HS-5 (cell line): ENCODE measurements around the gene TSHZ3.

ENCODE experiments used
- DNase-seq: peaks from one replicate; pipeline ENCODE4 v3.0.0-alpha.2; 2012; ENCODE audit warnings: low read depth

The TSHZ3 gene

GRCh38 chr19:31286491-31286890 lies 62.7 kb downstream of the TSHZ3 start:
- DNase-seq = no peak

GRCh38 chr19:31285744-31286143 lies 63.5 kb downstream of the TSHZ3 start:
- no peak for DNase-seq

- DNase-seq = no peak
These were observed 64.6 kb downstream of the TSHZ3 start for GRCh38 chr19:31284621-31285020.

GRCh38 chr19:31283701-31284100 lies 65.5 kb downstream of the TSHZ3 start:
- DNase-seq = no peak

- DNase-seq = no peak
These were observed 66.9 kb downstream of the TSHZ3 start for GRCh38 chr19:31282346-31282745.

GRCh38 chr19:31280287-31281006 lies 68.8 kb downstream of the TSHZ3 start:
- no peak for DNase-seq

GRCh38 chr19:31279436-31279765 lies 69.8 kb downstream of the TSHZ3 start:
- no peak for DNase-seq

GRCh38 chr19:31278555-31279435 lies 70.4 kb downstream of the TSHZ3 start:
- DNase-seq = no peak

GRCh38 chr19:31277516-31277915 lies 71.7 kb downstream of the TSHZ3 start:
- no peak for DNase-seq

- DNase-seq = no peak
These were observed 72.4 kb downstream of the TSHZ3 start for GRCh38 chr19:31276831-31277230.

GRCh38 chr19:31275068-31275334 lies 74.2 kb downstream of the TSHZ3 start:
- DNase-seq = no peak

- no peak for DNase-seq
These were observed 74.8 kb downstream of the TSHZ3 start for GRCh38 chr19:31274251-31275067.

GRCh38 chr19:31272583-31273106 lies 76.6 kb downstream of the TSHZ3 start:
- DNase-seq = no peak

- DNase-seq = no peak
These were observed 77.8 kb downstream of the TSHZ3 start for GRCh38 chr19:31271306-31271911.

- no peak for DNase-seq
These were observed 78.3 kb downstream of the TSHZ3 start for GRCh38 chr19:31270897-31271296.

GRCh38 chr19:31269425-31270127 lies 79.7 kb downstream of the TSHZ3 start:
- DNase-seq = no peak

GRCh38 chr19:31268751-31269383 lies 80.4 kb downstream of the TSHZ3 start:
- DNase-seq = no peak

GRCh38 chr19:31266731-31267130 lies 82.5 kb downstream of the TSHZ3 start:
- no peak for DNase-seq

GRCh38 chr19:31266196-31266595 lies 83.0 kb downstream of the TSHZ3 start:
- DNase-seq = no peak

- no peak for DNase-seq
These were observed 85.0 kb downstream of the TSHZ3 start for GRCh38 chr19:31264041-31264778.
